Measurements from ENCODE around the gene DGKD.

DGKD gene

GRCh38 chr2:233480490-233481202, 126.4 kb downstream of the DGKD start:
- no peak for DNase-seq

- no peak for DNase-seq
Measured at GRCh38 chr2:233481368-233482142, 127.3 kb downstream of the DGKD start.

GRCh38 chr2:233482616-233483015, 128.3 kb downstream of the DGKD start:
- no peak for DNase-seq

GRCh38 chr2:233485726-233486125, 131.4 kb downstream of the DGKD start:
- no peak for DNase-seq

DNA sequence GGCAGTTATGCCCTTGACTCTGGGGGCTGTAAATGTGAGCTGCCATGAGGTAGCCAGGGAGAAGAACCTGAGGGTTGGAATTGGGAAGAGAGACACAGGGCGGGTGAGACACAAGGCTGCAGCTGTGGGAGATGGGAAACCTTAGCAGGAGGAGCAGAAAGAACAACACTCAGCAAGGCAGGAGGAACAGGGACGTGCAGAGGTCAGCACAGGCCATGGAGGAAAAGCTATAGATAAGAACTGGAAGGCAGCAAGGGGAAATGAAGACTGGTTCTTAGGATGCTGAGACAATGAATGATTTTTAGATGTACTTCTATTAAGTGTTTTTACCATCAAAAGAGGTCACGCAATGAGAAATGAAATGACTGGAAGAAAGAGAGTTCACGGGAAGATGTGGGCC, 132.1 kb downstream of the DGKD start:
- DNase-seq: no peak

DNA sequence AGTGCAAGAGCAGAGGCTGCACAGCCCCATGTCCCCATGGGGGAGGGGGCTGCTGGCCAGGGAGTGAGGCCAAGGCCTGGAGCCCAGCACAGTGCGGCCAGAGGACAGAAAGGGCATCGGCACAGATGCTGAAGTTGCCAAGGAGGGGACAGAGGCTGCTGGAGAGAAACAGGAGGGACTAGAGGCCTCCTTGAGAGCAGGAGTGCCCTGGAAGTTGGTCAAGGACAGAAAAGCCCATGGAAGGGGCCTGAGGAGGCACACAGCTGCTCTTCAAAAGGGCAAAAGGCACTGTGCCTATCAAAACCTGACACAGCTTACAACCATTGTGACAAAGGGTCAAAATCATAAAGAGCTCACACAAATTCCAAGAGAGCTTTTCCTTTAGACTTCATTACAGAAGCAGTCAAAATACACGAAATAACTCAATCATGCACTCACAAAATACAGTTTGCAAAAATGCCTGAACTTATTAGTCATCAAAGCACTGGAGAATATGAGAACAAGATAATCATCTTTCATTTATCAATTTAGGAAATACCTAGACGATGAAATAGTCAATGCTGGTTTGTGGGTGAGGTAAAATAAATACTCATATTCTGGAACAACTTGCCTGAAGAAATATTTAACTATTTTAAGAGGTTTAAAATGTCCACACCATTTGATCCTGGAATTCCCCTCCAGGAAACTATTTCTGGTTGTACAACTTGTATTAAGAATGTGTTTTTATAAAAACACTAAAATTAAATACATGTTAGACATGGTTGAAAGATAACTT, 132.7 kb downstream of the DGKD start:
- DNase-seq: no peak

DNA sequence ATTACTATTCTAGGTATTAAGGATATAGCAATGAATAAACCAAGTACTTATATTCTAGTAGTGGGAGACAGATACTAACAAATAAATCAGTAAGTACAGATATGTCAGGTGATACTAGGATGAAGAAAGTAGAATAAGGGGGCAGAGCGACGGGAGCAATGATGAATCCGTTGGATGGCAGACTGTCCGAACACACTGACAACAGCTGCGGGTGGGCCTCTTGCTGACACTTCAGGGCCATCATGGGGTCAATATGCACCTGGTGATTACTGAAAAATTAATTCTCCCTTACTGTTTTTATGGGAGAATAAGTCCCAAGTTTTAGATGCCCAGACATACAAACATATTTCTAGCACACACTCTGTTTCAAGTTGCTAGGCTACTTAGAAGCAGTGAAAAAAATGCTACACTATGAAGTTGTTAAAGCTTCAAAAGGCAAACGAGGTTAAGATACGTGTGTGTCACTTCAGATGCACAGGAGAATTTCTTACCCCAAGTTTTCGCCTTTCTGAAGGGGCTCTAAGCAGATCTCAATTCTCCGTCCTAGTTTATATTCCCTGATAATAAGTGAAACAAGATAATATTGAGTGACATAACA, 133.6 kb downstream of the DGKD start:
- DNase-seq: no peak

DNA sequence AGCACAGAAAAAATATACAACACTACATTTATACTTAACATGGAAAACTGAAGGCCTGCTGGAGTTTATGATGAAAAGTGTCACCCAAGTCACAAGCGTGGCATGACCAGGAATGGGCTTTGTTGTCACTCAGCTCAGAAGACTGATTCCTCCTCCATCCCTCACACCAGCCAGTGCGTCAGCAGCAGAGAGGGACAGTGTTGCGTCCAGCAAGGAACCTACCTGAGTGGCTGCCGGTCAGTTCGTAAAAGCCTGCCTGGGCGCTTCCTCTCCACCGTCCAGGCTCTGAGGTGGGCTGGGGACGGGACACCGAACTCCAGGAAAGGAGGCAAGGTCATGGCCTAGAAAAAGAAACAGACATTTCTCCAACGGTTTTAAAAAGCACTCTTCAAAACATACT, 134.8 kb downstream of the DGKD start:
- DNase-seq: no peak

- no peak for DNase-seq
Measured at GRCh38 chr2:233489666-233490065, 135.4 kb downstream of the DGKD start.

DNA sequence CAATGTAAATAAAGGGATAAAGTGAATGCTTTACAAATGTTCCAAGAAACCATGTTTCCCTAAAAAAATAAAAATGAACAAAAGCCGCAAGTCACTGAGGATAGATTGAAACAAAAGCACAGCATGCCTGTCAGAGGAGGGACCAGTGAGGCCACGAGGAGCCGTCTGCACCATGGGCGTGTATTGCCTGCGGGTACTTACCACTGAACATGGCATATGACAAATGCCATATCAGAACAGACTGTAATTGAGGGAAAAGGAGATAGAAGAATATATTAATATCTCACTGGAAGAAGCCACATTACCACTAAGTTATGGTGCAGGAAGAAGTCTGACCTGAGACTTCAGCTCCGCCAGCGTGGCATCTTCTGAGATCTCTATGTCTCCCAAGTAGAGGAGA, 136.5 kb downstream of the DGKD start:
- DNase-seq: no peak

GRCh38 chr2:233491326-233491725, 137.0 kb downstream of the DGKD start:
- no peak for DNase-seq

DNA sequence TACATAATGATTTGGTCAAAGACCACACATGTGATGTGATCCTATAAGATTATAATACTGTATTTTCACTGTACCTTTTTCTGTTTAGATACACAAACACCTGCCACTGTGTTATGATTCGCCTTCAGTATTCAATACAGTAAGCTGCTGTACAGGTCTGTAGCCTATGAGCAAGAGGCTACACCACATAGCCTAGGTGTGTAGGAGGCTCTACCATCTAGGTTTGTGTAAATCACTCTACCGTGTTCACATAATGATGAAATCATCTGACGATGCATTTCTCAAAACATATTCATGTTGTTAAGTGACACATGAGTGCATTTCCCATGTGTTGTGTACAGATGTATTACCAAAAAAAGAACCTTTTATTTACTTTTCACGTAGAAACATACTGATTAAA, 137.8 kb downstream of the DGKD start:
- DNase-seq: no peak

DNA sequence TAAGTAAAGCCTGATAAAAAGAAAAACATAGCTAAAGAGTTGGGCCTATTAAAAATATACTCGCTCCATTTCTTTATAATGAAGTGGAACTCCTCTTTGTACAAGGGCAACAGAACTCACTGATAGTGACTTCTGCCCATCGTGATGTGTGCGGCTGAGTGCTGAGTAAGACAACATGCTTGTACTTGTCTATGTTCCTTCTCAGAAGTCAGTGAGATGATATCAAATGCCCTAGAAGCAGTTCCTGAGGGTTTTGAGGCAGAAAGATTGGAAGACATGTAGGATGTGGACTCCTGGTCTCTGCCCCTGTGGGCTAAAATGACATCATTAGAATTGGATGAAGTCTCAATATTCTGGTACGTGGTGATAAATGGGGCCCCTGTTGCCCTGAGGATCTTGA, 138.5 kb downstream of the DGKD start:
- no peak for DNase-seq

GRCh38 chr2:233495503-233496496, 141.5 kb downstream of the DGKD start:
- no peak for DNase-seq

- no peak for DNase-seq
Measured at GRCh38 chr2:233497692-233498091, 143.4 kb downstream of the DGKD start.

DNA sequence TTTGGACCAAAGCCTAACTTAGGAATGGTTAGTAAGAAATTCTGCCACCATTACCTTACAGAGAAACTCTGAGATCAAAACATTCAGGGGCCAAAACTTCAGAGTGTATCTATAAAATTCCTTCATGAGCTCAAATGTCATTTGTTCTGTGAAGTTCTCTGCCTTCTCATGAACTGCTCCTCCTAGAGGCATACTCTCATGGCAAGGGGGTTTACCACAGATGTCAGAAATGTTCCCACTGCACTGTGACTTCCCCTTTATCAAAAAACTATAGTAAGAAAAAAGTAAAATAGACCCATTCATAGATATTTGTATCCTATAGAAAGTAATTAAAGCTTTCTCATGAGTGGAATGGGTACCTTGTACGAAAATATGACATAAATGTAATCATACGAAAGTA, 143.8 kb downstream of the DGKD start:
- no peak for DNase-seq

DNA sequence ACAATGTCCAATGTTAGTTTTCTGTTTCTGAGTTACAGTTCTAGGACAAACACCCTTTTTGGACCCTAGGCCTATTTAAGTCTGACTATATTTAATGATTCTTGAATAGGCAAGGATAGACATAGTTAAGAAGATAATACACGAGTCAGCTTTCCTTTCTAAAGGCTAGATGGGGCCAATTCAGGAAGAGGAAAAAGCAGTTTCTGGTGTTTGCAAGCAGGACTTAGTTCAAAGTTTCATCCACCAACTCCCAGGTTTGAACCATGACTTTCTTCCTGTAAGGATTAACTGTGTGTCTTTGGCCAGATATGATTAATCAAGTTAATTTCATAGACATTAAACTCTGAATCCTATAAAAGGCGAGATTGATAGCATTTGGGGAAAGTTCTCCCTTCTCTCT, 145.6 kb downstream of the DGKD start:
- no peak for DNase-seq

GRCh38 chr2:233501198-233502076, 147.1 kb downstream of the DGKD start:
- no peak for DNase-seq

GRCh38 chr2:233503481-233503880, 149.2 kb downstream of the DGKD start:
- no peak for DNase-seq

GRCh38 chr2:233503947-233504637, 149.8 kb downstream of the DGKD start:
- DNase-seq: no peak
